K562 (cell line): ENCODE data around the gene SPAG4. TPM values are rescaled to one million over a fixed set of nuclear protein-coding genes. Genes with fewer than 3 reads are reported as not detected.

Source experiments
- ARID3B ChIP-seq: fragments of 250-450 bp; sonication (Bioruptor Pico); IDR thresholded peaks from 2 replicates; pipeline ENCODE4 v1.4.0; 2020; ENCODE audit warnings: borderline replicate concordance
- ATF7 ChIP-seq: fragments of 450-650 bp; IDR thresholded peaks from 2 replicates; pipeline ENCODE4 v1.7.1; 2014; ENCODE audit warnings: mild to moderate bottlenecking, moderate library complexity
- DDX20 ChIP-seq: fragments of 450-650 bp; IDR thresholded peaks from 2 replicates; pipeline ENCODE4 v1.6.1; 2016; ENCODE audit warnings: missing genetic modification characterization, low read depth, mild to moderate bottlenecking, missing compliant biosample characterization, moderate library complexity
- ELF4 ChIP-seq: fragments of 450-650 bp; formaldehyde crosslinking; IDR thresholded peaks from 2 replicates; pipeline ENCODE4 v1.4.0; 2022; ENCODE audit warnings: missing genetic modification characterization
- FOS ChIP-seq: IDR thresholded peaks from 3 replicates; pipeline ENCODE4 v1.6.1; 2011; ENCODE audit not compliant: insufficient read length; ENCODE audit errors: extremely low read depth
- FUS ChIP-seq: fragments of 200-400 bp; formaldehyde crosslinking; optimal IDR thresholded peaks from 2 replicates; pipeline ENCODE3; 2017; ENCODE audit warnings: low read depth, low read length
- GABPB2 ChIP-seq: fragments of 250-450 bp; sonication (Bioruptor Pico); conservative IDR thresholded peaks from 2 replicates; pipeline ENCODE4 v1.5.1; 2021; ENCODE audit warnings: mild to moderate bottlenecking
- HMG20B ChIP-seq: fragments of 250-450 bp; sonication (Bioruptor Pico); IDR thresholded peaks from 2 replicates; pipeline ENCODE4 v1.5.0; 2021; ENCODE audit warnings: mild to moderate bottlenecking
- HNRNPUL1 ChIP-seq: fragments of 200-400 bp; formaldehyde crosslinking; IDR thresholded peaks from 2 replicates; pipeline ENCODE4 v1.6.1; 2017; ENCODE audit warnings: low read length
- MTA1 ChIP-seq: fragments of 450-650 bp; IDR thresholded peaks from 2 replicates; pipeline ENCODE4 v1.6.1; 2017; ENCODE audit warnings: borderline replicate concordance
- NFXL1 ChIP-seq: fragments of 450-650 bp; formaldehyde crosslinking; IDR thresholded peaks from 2 replicates; pipeline ENCODE4 v1.4.0; 2021; ENCODE audit warnings: mild to moderate bottlenecking
- RBM39 ChIP-seq: fragments of 200-400 bp; formaldehyde crosslinking; optimal IDR thresholded peaks from 2 replicates; pipeline ENCODE3; 2018; ENCODE audit warnings: low read depth, low read length
- ZBTB33 ChIP-seq: sonication (generic); formaldehyde crosslinking; IDR thresholded peaks from 2 replicates; pipeline ENCODE4 v1.8.1; 2023; ENCODE audit warnings: mild to moderate bottlenecking, missing genetic modification reagents
- ZEB2 ChIP-seq: fragments of 450-650 bp; IDR thresholded peaks from 2 replicates; pipeline ENCODE4 v1.6.1; 2016
- ZKSCAN3 ChIP-seq: fragments of 250-450 bp; sonication (Bioruptor Pico); IDR thresholded peaks from 2 replicates; pipeline ENCODE4 v1.4.0; 2020
- ZNF311 ChIP-seq: fragments of 250-450 bp; sonication (Bioruptor Pico); IDR thresholded peaks from 2 replicates; pipeline ENCODE4 v1.4.0; 2020; ENCODE audit warnings: mild to moderate bottlenecking, moderate library complexity
- ZNF449 ChIP-seq: fragments of 250-450 bp; sonication (Bioruptor Pico); IDR thresholded peaks from 2 replicates; pipeline ENCODE4 v1.8.0; 2022; ENCODE audit warnings: moderate library complexity, mild to moderate bottlenecking, inconsistent platforms
- ZNF764 ChIP-seq: fragments of 250-450 bp; sonication (Bioruptor Pico); IDR thresholded peaks from 2 replicates; pipeline ENCODE4 v1.4.0; 2020; ENCODE audit warnings: low read depth, mild to moderate bottlenecking, moderate library complexity
- polyA plus RNA-seq, 8 experiments: library from polyadenylated mRNA; depleted of rRNA in 4 of 8; stranded (reverse) in 5 of 8; unstranded in 3 of 8; fragments of >200 nt; fragmentation: Nextera tagmentation in 2 of 8; fragmentation: Illumina TruSeq in 1 of 8; extraction: Ambion mirVana in 2 of 8; extraction: Trizol in 1 of 8; gene quantifications; 2 replicates each; pipeline versions ENCODE4 v1.2.1 to v1.2.3, GENCODE V29; 2011 to 2014; ENCODE audit warnings: inconsistent platforms in 1 of 8, missing spikeins in 1 of 8
- total RNA-seq, 7 experiments: library from RNA; depleted of rRNA in 6 of 7; stranded (reverse); fragments of >200 nt in 6 of 7; fragmentation: Illumina TruSeq in 2 of 7; extraction: Trizol in 2 of 7; gene quantifications; 2 replicates each; pipeline versions ENCODE4 v1.2.1 to v1.2.3, GENCODE V29; 2011 to 2021; ENCODE audit warnings: low replicate concordance in 1 of 7
- TF ChIP-seq, protein P1 (sequence below): fragments of 450-650 bp; IDR thresholded peaks from 2 replicates; pipeline ENCODE4 v1.6.1; 2018; ENCODE audit not compliant: partially characterized antibody
- TF ChIP-seq, protein P2 (sequence below): sonication (generic); formaldehyde crosslinking; IDR thresholded peaks from 2 replicates; pipeline ENCODE4 v1.9.0; 2022; ENCODE audit warnings: mild to moderate bottlenecking, missing genetic modification reagents

Gene SPAG4
- total and polyA plus RNA-seq, 9 of the 15 experiments (the other 6 are each of a cell fraction or from before 2014, with no cell fraction given) = 1.6 to 11.4 (median 4.6) TPM

DNA sequence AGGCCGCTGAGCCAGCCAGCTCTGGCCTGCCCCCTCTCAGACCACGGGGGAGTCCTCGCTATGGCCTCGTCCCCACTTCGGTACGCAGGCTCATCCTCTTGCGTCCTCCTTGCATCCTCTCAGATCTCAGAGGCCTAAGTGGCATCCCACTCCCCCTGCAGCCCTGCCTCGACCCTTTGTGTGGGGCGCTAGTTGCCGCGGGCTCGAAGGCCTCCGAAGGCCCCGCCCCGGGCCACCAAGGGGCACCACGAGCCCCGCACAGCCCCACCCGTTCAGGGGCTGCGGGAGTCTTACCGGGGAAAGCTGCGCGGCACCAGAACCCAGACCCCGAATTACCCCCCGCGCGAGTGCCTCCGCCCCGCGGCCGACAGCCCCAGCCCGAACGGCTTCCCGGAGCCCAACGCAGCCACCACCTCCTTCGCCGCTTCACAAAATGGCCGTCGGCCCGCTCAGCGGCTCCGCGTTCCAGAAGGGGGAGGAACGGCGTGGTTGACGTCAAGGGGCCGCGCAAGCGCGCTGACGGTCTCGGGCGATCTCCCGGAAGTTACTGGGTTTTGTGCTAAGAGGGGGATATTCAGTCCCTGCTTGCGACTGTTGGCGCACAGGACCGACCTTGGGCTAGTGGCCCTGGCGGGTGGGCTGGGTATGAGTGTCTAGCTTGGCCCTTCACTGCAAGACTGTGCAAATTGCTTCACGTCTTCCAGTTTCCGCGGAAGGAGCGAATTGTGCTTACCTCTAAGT, 49.0 kb downstream of the SPAG4 start, which contains the start of the genes CPNE1 and RBM12 (continued):
- TF ChIP-seq ZBTB33 (CRISPR knock-in tag) = no peak
- no peak for TF ChIP-seq FUS
- TF ChIP-seq DDX20 (tag) = no peak
- TF ChIP-seq, protein P1, sequence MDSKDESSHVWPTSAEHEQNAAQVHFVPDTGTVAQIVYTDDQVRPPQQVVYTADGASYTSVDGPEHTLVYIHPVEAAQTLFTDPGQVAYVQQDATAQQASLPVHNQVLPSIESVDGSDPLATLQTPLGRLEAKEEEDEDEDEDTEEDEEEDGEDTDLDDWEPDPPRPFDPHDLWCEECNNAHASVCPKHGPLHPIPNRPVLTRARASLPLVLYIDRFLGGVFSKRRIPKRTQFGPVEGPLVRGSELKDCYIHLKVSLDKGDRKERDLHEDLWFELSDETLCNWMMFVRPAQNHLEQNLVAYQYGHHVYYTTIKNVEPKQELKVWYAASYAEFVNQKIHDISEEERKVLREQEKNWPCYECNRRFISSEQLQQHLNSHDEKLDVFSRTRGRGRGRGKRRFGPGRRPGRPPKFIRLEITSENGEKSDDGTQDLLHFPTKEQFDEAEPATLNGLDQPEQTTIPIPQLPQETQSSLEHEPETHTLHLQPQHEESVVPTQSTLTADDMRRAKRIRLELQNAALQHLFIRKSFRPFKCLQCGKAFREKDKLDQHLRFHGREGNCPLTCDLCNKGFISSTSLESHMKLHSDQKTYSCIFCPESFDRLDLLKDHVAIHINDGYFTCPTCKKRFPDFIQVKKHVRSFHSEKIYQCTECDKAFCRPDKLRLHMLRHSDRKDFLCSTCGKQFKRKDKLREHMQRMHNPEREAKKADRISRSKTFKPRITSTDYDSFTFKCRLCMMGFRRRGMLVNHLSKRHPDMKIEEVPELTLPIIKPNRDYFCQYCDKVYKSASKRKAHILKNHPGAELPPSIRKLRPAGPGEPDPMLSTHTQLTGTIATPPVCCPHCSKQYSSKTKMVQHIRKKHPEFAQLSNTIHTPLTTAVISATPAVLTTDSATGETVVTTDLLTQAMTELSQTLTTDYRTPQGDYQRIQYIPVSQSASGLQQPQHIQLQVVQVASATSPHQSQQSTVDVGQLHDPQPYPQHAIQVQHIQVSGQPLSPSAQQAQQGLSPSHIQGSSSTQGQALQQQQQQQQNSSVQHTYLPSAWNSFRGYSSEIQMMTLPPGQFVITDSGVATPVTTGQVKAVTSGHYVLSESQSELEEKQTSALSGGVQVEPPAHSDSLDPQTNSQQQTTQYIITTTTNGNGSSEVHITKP = peak; percentile 99
- no peak for TF ChIP-seq GABPB2
- no peak for TF ChIP-seq FOS
- no peak for TF ChIP-seq NFXL1 (CRISPR knock-in tag)
- TF ChIP-seq ZNF449 (CRISPR knock-in tag) = no peak
- TF ChIP-seq ELF4 (CRISPR knock-in tag) = peak; percentile 71; the same call in 1 of the 2 replicates
- TF ChIP-seq MTA1 = no peak
- peak; percentile 97 for TF ChIP-seq ATF7
- no peak; the same call in 1 of the 2 replicates for TF ChIP-seq ZNF764 (CRISPR knock-in tag)
- TF ChIP-seq HNRNPUL1 = no peak
- TF ChIP-seq ARID3B = no peak
- TF ChIP-seq HMG20B (CRISPR knock-in tag) = no peak
- TF ChIP-seq, protein P2, sequence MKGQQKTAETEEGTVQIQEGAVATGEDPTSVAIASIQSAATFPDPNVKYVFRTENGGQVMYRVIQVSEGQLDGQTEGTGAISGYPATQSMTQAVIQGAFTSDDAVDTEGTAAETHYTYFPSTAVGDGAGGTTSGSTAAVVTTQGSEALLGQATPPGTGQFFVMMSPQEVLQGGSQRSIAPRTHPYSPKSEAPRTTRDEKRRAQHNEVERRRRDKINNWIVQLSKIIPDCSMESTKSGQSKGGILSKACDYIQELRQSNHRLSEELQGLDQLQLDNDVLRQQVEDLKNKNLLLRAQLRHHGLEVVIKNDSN (CRISPR knock-in tag) = no peak; the same call in 1 of the 2 replicates
- TF ChIP-seq ZKSCAN3 = no peak
- no peak for TF ChIP-seq ZEB2
- TF ChIP-seq RBM39 = no peak
- TF ChIP-seq ZNF311 (CRISPR knock-in tag) = no peak
